Natural killer cell (primary cell): ENCODE data around the gene BTLA. TPM values are rescaled to one million over a fixed set of nuclear protein-coding genes. Genes with fewer than 3 reads are reported as not detected.
A peak's percentile ranks its signal among the peaks of the same experiment; 100 is the strongest.

Experiments used
- ATAC-seq, 3 donors: fragments of 150-1000 bp in 2 of 3; fragments of 200-7000 bp in 1 of 3; cut with Tn5 transposase; 1 replicate in 1 of 3; 2 replicates in 2 of 3; pipeline ENCODE4 v1.10.0; 2021; ENCODE audit warnings: mild to moderate bottlenecking in 2 of 3, moderate library complexity in 2 of 3
- DNase-seq, 2 donors: peaks; one replicate each; pipeline versions ENCODE4 v3.0.0 to v3.0.0-alpha.2; 2013 to 2021; ENCODE audit warnings: mixed read lengths in 1 of 2
- H3K27ac ChIP-seq: one replicate; pipeline ENCODE4 v1.5.1; 2013; ENCODE audit warnings: mild to moderate bottlenecking, low read length
- H3K27me3 ChIP-seq: one replicate; pipeline ENCODE4 v1.6.1; 2013; ENCODE audit warnings: low read length; ENCODE audit not compliant: control insufficient read depth, insufficient read depth
- H3K36me3 ChIP-seq: one replicate; pipeline ENCODE4 v1.6.1; 2013; ENCODE audit warnings: low read length; ENCODE audit not compliant: control insufficient read depth, insufficient read depth
- H3K4me1 ChIP-seq: one replicate; pipeline ENCODE4 v1.6.1; 2013; ENCODE audit warnings: low read length; ENCODE audit not compliant: control insufficient read depth, insufficient read depth
- H3K4me3 ChIP-seq: one replicate; pipeline ENCODE4 v1.5.1; 2013; ENCODE audit warnings: low read length
- H3K9me3 ChIP-seq: one replicate; pipeline ENCODE4 v1.6.1; 2013; ENCODE audit warnings: low read length; ENCODE audit not compliant: control insufficient read depth, insufficient read depth
- H3K27ac Mint-ChIP-seq, 2 donors: one replicate each; pipeline ENCODE4 v1.8.0; 2022; ENCODE audit warnings: mild to moderate bottlenecking in 2 of 2, mixed read lengths in 2 of 2, moderate library complexity in 1 of 2
- H3K27me3 Mint-ChIP-seq, 2 donors: one replicate each; pipeline ENCODE4 v1.8.0; 2022; ENCODE audit warnings: low read depth in 2 of 2, mixed read lengths in 2 of 2
- H3K36me3 Mint-ChIP-seq: one replicate; pipeline ENCODE4 v1.8.0; 2022; ENCODE audit warnings: mixed read lengths
- H3K4me1 Mint-ChIP-seq, 2 donors: one replicate each; pipeline ENCODE4 v1.8.0; 2022; ENCODE audit warnings: mixed read lengths in 2 of 2
- H3K4me3 Mint-ChIP-seq: one replicate; pipeline ENCODE4 v1.8.0; 2022; ENCODE audit warnings: mild to moderate bottlenecking, moderate library complexity, mixed read lengths
- H3K9me3 Mint-ChIP-seq, 2 donors: one replicate each; pipeline ENCODE4 v1.8.0; 2022; ENCODE audit warnings: mixed read lengths in 2 of 2
- WGBS: methylation state at CpG from one replicate; pipeline ENCODE4 v1.1.7; 2013; ENCODE audit warnings: missing lambda C conversion rate; ENCODE audit not compliant: insufficient coverage; 5-methylcytosine and 5-hydroxymethylcytosine counted together
- intact Hi-C: fragments of 100-400 bp; cut with micrococcal nuclease; formaldehyde crosslinking; loops from one replicate; pipeline ENCODE4 v1.14.2; 2022
- total RNA-seq, 4 donors: library from RNA; stranded (reverse); fragments of 120-200 nt in 1 of 4; gene quantifications; one replicate each; pipeline versions ENCODE4 v1.2.3 to v1.2.4, GENCODE V29; 2013 to 2022
- TF ChIP-seq, protein P1 (sequence below): fragments of 200-600 bp; IDR thresholded peaks from one replicate; pipeline ENCODE4 v1.8.0; 2022; ENCODE audit warnings: antibody characterized with exemption

The BTLA gene
- total RNA-seq, 3 donors from 2014 or later (not counting 1 experiment from before 2014, with no cell fraction given): 0.56 to 4.0 (median 0.59) TPM

DNA sequence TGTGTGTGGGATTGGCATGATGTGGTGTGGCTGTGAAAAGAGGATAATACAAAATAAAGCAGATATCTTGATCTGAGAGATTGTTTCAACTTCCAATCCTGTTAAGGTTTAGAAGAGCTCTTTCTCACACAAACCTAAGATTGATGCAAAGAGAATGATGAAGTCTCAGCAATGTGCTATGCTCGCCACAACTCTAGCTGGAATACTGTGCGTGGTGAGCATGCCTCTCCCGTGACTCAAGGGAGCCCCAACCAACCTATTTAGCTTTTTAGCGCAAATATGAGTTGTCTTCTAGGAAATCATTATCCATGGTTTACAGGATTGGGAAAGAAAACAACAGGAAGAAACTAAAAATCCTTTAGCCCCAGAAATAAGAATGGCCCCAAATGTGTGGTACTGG is 28.5 kb downstream of the BTLA start:
- intact Hi-C loops: no loop called here
- H3K4me1 ChIP-seq: peaks cover 15% of the 10 kb centered on the region
- H3K27ac Mint-ChIP-seq: peak overlapping the region in 1 of 2 donors; percentile 15
- H3K4me3 Mint-ChIP-seq: no peak overlapping the region
- no peaks in the 10 kb centered on the region for H3K36me3 Mint-ChIP-seq
- WGBS: 100% methylated on average over 3 of the region's 4 CpGs
- TF ChIP-seq, protein P1, sequence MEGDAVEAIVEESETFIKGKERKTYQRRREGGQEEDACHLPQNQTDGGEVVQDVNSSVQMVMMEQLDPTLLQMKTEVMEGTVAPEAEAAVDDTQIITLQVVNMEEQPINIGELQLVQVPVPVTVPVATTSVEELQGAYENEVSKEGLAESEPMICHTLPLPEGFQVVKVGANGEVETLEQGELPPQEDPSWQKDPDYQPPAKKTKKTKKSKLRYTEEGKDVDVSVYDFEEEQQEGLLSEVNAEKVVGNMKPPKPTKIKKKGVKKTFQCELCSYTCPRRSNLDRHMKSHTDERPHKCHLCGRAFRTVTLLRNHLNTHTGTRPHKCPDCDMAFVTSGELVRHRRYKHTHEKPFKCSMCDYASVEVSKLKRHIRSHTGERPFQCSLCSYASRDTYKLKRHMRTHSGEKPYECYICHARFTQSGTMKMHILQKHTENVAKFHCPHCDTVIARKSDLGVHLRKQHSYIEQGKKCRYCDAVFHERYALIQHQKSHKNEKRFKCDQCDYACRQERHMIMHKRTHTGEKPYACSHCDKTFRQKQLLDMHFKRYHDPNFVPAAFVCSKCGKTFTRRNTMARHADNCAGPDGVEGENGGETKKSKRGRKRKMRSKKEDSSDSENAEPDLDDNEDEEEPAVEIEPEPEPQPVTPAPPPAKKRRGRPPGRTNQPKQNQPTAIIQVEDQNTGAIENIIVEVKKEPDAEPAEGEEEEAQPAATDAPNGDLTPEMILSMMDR: no peak
- no peak overlapping the region for H3K4me3 ChIP-seq
- DNase-seq (no peak), ATAC-seq (no peak)
- no peaks in the 10 kb centered on the region for H3K36me3 ChIP-seq
- no peaks in the 10 kb centered on the region for H3K9me3 ChIP-seq
- H3K27me3 ChIP-seq: no peaks in the 10 kb centered on the region
- no peaks in the 10 kb centered on the region for H3K27me3 Mint-ChIP-seq
- no peak overlapping the region for H3K27ac ChIP-seq
- no peaks in the 10 kb centered on the region for H3K9me3 Mint-ChIP-seq
- peaks cover 25 to 30% of the 10 kb centered on the region in 2 donors for H3K4me1 Mint-ChIP-seq

DNA sequence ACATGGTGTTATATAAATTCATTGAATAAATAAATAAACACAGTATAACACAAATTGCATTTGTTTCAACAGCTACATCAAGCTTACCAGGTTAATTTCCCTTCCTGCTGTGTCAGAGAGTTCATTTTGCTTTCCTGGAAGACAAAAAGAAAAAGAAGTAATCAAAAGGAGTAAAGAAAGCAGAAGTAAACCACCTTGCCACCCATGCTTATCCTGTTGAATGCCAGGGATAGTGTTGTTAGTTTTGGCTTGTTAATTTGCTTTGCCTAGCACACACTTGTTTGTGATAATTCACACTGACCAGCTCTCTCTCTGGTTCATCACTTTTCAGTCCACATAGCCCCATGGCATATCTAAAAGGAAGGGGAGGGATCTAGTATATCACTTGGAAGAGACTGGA is 29.6 kb downstream of the BTLA start:
- no peaks in the 10 kb centered on the region for H3K9me3 Mint-ChIP-seq
- ATAC-seq (no peak), DNase-seq (no peak)
- no peak overlapping the region for H3K4me3 ChIP-seq
- H3K27ac ChIP-seq: no peak overlapping the region
- no peaks in the 10 kb centered on the region for H3K27me3 Mint-ChIP-seq
- H3K36me3 ChIP-seq: peaks cover 3% of the 10 kb centered on the region
- H3K4me1 Mint-ChIP-seq: peaks cover 32 to 38% of the 10 kb centered on the region in 2 donors
- peaks cover 17% of the 10 kb centered on the region for H3K4me1 ChIP-seq
- TF ChIP-seq, protein P1: no peak
- H3K27ac Mint-ChIP-seq: no peak overlapping the region
- no peaks in the 10 kb centered on the region for H3K36me3 Mint-ChIP-seq
- no peaks in the 10 kb centered on the region for H3K9me3 ChIP-seq
- intact Hi-C loops: no loop called here
- no peaks in the 10 kb centered on the region for H3K27me3 ChIP-seq
- H3K4me3 Mint-ChIP-seq: no peak overlapping the region

DNA sequence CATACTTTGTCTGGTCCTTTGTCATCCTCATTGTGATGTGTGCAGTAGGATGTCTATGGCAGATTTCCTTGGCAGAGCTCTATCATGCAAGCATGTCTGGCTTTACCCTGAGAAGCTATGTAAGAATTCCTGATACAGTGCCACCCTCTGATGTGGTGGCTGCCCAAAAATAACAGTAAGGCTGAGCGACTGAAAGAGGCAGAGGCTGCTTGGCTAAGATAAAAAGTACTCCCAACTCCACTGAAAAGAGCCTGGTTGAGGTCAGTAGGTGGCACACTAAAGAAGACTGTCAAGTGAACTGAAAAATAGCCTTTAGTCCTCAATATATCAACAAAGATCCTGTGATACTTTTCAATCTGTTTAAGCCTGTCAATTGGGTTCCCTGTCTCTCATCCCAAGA is 31.7 kb downstream of the BTLA start:
- H3K36me3 Mint-ChIP-seq: no peaks in the 10 kb centered on the region
- no peak overlapping the region for H3K27ac Mint-ChIP-seq
- peaks cover 5% of the 10 kb centered on the region for H3K4me1 ChIP-seq
- ATAC-seq (no peak), DNase-seq (no peak)
- no peak overlapping the region for H3K27ac ChIP-seq
- no peaks in the 10 kb centered on the region for H3K9me3 ChIP-seq
- H3K9me3 Mint-ChIP-seq: no peaks in the 10 kb centered on the region
- intact Hi-C loops: no loop called here
- no peak overlapping the region for H3K4me3 ChIP-seq
- no peak overlapping the region for H3K4me3 Mint-ChIP-seq
- H3K36me3 ChIP-seq: peaks cover 3% of the 10 kb centered on the region
- H3K27me3 Mint-ChIP-seq: no peaks in the 10 kb centered on the region
- peaks cover 42 to 46% of the 10 kb centered on the region in 2 donors for H3K4me1 Mint-ChIP-seq
- 75% methylated on average over 1 of the region's 1 CpG for WGBS
- TF ChIP-seq, protein P1: no peak
- H3K27me3 ChIP-seq: no peaks in the 10 kb centered on the region

DNA sequence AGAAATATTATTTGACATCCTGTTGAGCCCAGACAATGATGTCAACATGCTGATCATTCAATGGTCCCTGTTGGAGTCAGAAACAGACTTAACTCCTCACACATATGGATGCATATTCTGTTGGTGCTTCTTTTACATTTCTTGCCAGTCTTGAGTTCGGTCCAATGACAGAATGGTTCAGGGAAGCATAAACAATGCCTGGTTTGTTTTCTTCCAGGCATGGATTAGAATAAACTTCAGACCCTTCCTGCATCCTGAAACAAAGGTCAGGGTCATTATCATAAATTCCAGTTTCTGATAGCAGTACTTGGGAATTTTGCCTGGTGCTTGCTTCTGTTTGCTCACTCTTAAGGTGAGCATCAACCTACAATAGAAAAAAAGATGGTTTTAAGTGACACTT is 33.3 kb downstream of the BTLA start:
- Histone ChIP-seq H3K4me1 (peaks cover 4% of the 10 kb centered on the region), H3K27ac (no peak overlapping the region), H3K36me3 (peaks cover 3% of the 10 kb centered on the region), H3K27me3 (no peaks in the 10 kb centered on the region), H3K4me3 (no peak overlapping the region), H3K9me3 (no peaks in the 10 kb centered on the region)
- ATAC-seq: no peak
- H3K9me3 Mint-ChIP-seq: no peaks in the 10 kb centered on the region
- H3K27ac Mint-ChIP-seq: no peak overlapping the region
- H3K27me3 Mint-ChIP-seq: no peaks in the 10 kb centered on the region
- no peak for DNase-seq
- H3K4me1 Mint-ChIP-seq: peaks cover 38 to 44% of the 10 kb centered on the region in 2 donors
- WGBS: 45% methylated on average over 1 of the region's 1 CpG
- TF ChIP-seq, protein P1: no peak
- intact Hi-C loops: no loop called here
- no peaks in the 10 kb centered on the region for H3K36me3 Mint-ChIP-seq
- H3K4me3 Mint-ChIP-seq: no peak overlapping the region
